Activated CD8-positive, alpha-beta memory T cell treated with anti-CD3 and anti-CD28 coated beads, Interleukin-2, amount 50 U/mL, for 24 hours (primary cell): ENCODE measurements around the gene OR6C76.
"Not testable (repeated sequence)": the region's sequence is repeated elsewhere in the genome, so short reads cannot be mapped to it uniquely, and the experiment has no call there.

Source experiments
- DNase-seq: peaks from one replicate; pipeline ENCODE4 v3.0.0-alpha.2; 2020; ENCODE audit errors: extremely low read depth

OR6C76 gene

DNA sequence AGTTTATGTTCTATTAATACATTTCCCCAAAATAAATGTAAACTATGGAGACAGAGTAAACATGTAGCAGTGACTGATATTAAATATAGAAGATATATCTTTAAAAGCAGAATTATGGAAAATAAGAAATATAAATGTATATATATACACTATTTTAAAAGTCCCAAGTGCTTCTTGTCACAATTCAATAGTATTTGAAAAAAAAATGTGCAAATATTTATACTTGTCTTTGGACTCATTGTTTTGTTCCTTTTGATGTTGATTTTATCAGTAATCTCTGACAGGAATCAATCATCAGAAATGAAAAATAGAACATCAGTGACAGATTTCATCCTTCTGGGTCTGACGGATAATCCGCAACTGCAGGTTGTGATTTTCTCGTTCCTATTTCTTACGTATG lies at the start of gene OR6C76:
TSS of gene OR6C76 (plus strand) at position 301 of the 400 bp plus-strand sequence. CDS start at position 301, 0 bp downstream.
- DNase-seq: no peak

DNA sequence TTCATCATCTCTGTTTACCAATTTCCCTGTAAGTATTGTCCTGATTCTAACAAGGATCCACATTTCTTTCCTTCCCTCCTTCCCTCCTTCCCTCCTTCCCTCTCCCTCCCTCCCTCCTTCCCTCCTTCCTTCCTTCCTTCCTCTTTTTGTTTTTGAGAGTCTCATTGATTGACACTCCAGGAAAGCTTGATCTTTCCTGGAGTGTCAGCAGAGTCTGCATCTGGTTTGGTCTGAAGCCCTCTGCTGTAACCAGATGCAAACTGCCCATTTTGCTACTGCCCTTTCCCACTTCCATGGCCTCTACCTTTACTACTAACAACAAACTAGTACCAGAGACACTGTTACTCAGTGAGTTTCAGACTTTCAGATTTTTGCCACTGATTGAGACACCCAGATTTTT lies 40.2 kb upstream of the OR6C76 start:
- DNase-seq: no peak

DNA sequence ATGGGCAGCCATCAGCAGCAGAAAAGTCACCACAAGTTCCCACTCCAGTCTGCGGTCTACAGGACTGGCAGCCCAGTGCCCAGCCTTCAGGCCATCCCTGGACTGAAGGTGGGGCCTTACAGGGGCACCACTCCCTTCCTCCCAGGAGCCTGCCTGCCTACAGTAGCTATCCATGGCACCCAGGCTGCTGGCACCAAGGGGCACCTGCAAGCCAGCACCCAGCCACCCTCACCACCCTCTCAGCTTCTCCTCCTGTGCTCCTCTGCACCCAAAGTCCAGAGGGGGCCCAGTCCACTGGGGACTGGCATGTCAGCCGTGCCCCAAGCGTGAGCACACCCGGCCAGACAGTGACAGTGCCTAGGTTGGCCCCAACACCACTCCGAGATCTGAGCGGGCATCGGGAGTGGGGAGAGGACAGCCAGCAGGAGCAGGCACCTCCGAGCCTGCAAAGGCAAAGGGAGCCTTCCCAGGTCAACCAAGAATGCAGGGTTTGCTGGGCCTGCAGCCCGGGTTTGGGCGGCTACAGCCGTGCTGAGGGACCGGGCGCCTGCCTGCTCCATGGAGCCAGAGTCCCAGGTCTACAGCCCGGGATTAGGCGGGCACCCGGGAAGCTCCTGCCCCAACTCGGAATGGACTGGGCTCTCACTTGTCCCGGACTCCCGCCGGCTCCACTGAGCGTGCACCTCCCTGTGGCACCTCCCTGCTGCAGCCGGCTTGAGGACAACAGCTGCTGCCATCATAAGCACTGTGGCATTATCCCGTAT lies 33.8 kb upstream of the OR6C76 start:
- DNase-seq: no peak

- no peak for DNase-seq
These were observed 29.7 kb upstream of the OR6C76 start for GRCh38 chr12:55396326-55396725.

- DNase-seq: no peak
These were observed 25.8 kb upstream of the OR6C76 start, which contains the start of gene OR6C65 for GRCh38 chr12:55400229-55400628. TSS of gene OR6C65 (plus strand) at chr12:55400529. CDS start at chr12:55400529, 0 bp downstream.

GRCh38 chr12:55407866-55408265 lies 18.2 kb upstream of the OR6C76 start:
- DNase-seq: no peak

GRCh38 chr12:55409133-55409532 lies 16.9 kb upstream of the OR6C76 start:
- not testable (repeated sequence) for DNase-seq

- DNase-seq: not testable (repeated sequence)
These were observed 13.9 kb upstream of the OR6C76 start for GRCh38 chr12:55412138-55412537.

GRCh38 chr12:55413498-55414388 lies 12.3 kb upstream of the OR6C76 start:
- DNase-seq: not testable (repeated sequence)

- DNase-seq: not testable (repeated sequence)
These were observed 11.6 kb upstream of the OR6C76 start for GRCh38 chr12:55414396-55414823.

- DNase-seq: not testable (repeated sequence)
These were observed 11.2 kb upstream of the OR6C76 start for GRCh38 chr12:55414889-55415288.

GRCh38 chr12:55416961-55417360 lies 9.1 kb upstream of the OR6C76 start:
- no peak for DNase-seq

DNA sequence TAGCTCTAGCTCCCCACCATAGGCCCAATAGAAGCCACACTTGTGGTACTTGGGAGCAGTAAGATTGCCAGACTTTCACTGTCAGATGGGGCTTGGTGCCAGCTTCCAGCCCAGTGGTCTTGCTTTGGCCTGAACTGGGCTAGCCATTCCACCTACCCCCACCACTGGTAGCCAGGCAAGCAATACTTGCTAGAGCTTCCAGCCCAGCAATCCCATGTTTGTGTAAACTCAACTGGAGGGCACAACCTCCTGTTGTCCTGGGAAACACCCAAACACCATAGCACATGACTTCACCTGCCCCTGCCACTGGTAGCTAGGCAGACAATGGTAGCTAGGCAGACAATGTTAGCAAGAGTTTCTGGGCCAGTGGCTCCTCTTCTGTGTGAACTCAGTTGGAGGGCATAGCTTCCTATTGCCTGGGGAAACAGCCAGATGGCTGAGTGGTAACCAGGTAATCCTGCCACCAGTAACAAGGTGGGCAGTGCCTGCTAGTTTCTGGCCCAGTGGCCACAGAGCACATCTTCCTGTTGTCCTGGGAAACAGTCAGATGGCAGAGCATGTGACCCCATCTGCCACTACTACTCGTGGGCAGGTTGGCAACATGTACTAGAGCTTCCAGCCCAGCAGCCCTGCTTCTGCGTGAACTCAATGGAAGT lies 5.6 kb upstream of the OR6C76 start:
- no peak for DNase-seq

GRCh38 chr12:55428331-55429243 lies 2.5 kb downstream of the OR6C76 start:
- DNase-seq: no peak

- DNase-seq: not testable (repeated sequence)
These were observed 15.2 kb downstream of the OR6C76 start for GRCh38 chr12:55441233-55441632.

DNA sequence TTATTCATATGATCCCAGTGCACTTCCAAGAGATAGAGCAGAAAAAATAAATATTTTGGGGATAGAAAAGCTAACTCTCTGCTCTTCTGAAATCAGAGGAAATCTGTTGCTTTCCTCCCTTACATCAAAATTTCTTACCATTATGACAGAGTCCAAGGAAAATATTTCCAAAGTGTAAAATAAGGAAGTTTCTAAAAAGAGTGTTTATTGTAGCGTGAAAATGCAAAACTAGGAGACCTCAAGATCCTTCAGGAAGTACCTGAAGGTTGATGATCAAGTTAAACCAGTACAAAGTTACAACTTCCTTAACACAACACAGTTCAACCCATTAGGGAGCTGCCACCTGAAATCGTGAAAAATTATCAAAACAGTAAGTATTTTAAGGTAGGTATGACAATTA lies 17.7 kb downstream of the OR6C76 start, which contains the start of gene OR6C2:
TSS of gene OR6C2 (plus strand) at position 301 of the 400 bp plus-strand sequence. CDS start 8,138 bp downstream, outside the sequence.
- DNase-seq: no peak

- no peak for DNase-seq
These were observed 19.3 kb downstream of the OR6C76 start for GRCh38 chr12:55445357-55445756.

- DNase-seq: no peak
These were observed 20.3 kb downstream of the OR6C76 start for GRCh38 chr12:55446326-55446725.

- DNase-seq: no peak
These were observed 22.8 kb downstream of the OR6C76 start for GRCh38 chr12:55448825-55449224.

DNA sequence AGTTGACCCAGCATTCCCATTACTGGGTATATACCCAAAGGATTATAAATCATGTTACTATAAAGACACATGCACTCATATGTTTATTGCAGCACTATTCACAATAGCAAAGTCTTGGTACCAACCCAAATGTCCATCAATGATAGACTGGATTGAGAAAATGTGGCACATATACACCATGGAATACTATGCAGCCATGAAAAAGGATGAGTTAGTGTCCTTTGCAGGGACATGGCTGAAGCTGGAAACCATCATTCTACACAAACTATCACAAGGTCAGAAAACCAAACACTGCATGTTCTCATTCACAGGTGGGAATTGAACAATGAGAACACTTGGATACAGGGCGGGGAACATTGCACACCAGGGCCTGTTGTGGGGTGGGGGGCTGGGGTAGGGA lies 38.9 kb downstream of the OR6C76 start:
- not testable (repeated sequence) for DNase-seq

DNA sequence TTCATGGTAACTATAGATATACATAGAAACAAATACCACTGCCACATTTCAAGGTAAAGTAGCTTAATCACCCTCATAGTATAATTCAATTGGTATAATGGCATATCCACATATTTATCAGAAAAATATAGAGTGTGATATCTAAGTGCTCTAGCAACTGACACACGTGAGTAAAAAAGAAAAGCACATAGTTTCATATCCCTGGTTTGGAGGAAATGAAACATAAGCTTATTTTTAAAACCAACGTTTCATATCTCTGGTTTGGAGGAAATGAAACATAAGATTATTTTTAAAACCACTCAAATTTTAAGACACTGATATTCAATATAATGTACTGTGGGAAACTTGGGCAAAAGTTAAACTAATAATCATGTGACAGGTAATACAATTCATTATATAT lies 41.8 kb downstream of the OR6C76 start:
- DNase-seq: no peak
